ENCODE measurements around the gene SPRY1.
A peak's percentile ranks its signal among the peaks of the same experiment; 100 is the strongest.

The SPRY1 gene, protein sequence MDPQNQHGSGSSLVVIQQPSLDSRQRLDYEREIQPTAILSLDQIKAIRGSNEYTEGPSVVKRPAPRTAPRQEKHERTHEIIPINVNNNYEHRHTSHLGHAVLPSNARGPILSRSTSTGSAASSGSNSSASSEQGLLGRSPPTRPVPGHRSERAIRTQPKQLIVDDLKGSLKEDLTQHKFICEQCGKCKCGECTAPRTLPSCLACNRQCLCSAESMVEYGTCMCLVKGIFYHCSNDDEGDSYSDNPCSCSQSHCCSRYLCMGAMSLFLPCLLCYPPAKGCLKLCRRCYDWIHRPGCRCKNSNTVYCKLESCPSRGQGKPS

DNA sequence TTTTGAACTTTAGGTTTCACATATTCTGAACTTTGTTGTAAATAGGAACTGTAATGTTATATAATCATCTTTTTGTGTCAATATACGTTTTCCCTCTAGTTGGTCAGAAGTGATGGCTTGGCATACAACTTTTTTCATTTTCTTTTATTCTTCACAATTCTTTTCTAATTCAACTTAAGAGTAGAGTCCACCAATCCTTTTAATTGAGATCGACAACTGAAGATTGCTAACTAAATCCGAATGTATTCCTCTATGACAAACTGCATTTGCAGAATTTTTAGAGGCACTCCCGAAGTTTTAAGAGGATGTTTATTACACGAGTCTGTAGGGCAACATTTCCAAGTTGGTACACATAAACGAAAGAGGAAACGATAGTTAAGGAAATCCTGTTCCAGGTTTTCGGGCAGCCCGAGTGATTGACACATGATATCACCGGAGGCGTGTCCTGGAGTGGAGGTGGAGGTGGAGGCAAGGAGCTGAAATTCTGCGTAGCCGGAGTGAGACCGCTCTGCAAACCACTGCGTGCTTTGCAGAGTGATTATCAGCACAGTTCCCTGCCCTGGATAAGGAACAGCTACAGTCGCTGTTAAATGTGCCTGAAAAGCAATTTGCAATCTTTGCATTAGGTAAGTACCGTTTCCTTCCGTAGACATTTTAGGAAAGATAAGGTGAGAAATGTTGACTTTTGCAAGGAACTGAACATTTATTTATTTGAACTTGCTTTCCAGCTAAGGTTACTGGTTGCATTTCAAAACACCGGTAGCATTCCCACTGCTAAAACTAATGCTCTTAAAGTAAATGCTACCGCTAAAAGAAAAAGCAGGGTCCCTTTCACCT, at the start of gene SPRY1:
Gene SPRY1, plus strand, starts transcription at position 489 of the 837 bp plus-strand sequence. CDS start 4,797 bp downstream, outside the sequence.
- peak; percentile 98 for DNase-seq

DNA sequence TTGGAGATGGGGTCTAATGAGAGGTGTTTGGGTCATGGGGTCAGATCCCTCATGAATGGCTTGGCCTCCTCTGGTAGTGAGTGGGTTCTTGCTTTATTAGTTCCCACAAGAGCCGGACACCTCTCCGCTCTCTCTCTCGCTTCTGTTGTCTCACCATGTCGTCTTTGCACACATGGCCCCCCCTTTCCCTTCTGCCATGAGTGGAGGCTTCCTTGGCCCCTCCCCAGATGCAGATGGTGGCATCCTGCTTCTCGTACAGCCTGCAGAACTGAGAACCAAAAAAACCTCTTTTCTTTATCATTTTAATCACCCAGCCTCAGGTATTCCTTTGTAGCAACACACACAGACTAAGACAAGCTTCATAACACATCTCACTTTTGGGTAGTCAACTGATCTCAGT, 49.6 kb upstream of the SPRY1 start:
- DNase-seq, result no peak

DNA sequence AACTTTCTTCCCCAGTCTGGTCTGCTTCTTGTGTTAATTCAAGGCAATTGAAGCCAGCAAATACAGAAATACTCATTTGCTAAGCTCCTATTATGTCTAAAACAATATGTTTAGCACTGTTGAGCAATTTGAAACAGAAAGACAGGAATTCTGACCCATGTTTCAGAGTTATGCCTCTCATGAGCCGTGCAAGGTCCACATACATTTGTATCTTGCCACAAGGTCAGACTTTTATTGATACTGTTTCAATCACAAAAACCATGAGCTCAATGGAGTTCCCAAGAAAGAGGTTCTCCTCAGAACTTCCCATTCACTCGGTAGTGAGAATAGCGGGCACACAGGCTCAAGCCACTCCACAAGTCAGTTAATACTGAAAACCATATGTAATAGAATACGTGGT, 47.6 kb upstream of the SPRY1 start:
- no peak for DNase-seq

DNA sequence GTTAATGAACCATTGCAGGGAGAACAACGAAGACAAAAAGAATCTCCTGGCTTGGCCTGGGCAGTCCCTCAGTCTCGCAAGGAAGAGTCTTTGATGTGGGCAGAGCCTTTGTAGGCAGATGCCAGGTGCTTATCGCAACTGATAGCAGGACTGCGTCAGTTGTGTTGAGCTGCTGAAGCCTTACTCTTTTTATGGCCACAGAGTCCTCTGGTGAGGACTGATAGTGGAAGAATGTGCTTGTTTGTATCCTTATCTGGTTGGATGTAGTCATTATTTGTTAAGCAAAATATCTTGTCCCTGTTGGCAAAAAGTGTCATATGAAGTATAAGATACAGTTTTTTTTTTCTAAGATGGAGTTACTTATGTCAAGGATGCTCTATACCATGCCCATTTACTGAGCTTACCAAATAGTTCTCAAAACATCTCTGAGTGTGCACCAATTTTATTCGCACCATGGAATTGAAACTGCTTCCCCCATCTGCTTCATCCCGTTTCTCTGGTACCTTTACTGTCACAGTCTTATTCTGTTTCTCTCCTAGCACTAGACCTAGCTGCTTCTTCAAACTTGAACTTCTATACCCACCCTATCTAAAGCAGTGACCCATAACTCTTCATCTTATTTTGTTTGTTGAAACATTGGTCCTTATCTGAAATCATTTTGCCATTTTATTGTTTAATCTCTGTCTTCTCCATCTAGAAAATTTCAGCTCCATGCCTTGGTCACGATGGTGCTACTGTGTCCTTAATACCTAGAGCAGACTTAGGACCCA, 47.0 kb upstream of the SPRY1 start:
- DNase-seq, result peak; percentile 97

DNA sequence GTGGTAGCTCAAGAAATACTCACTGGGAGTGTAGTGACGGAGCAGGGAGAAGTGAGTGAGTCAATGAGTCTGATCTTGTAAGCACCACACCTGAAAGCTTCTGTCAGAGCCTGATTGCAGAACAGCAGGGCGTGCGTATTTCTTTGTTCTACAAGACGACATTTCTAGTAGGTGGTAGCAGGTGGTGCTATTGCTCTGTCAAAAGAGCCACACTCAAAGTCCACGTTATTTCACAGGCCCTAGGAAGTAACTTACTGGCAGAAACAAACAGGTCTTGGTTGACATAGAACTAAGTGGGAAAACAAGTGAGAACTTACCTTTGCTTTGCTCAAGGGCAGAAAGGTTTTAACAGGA, 46.4 kb upstream of the SPRY1 start:
- peak; percentile 88 for DNase-seq

DNA sequence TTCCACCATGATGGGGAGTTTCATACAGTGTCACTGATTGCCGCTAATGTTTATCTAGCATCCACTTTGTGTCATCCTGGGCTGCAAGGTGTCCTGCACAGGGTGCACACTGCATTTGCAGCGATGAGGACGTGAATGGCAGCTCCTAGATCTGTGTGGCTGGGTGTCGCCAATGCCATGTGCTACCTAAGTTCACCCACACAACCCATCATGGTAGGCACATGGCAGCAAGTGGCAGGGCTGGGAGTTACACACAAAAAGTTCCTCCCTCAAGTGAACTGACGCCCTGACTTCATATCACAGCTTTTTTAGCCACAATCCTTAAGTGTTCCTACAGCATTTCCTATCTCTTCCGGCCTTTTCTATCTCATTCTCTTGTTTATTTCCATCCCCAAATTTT, 45.9 kb upstream of the SPRY1 start:
- no peak for DNase-seq

DNA sequence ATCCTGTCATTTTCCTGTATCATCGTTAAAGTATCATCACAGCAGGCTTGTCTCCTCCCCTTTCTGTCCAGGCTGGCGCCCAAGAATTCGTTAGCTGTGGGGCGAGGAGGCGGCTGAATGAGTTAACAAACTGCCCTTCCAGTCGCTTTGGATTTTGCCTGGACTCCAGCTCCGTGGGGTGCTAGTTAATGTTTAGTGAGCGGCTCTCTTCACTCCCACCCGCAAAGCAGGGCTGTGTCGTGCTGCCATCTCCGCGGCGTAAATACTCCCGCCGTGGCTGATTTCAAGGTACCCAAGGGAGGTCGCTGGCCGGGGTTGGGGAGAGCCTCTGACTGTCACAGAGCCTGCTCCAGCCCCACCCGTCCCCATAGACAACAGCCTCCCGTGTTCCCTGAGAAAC, 44.9 kb upstream of the SPRY1 start:
- DNase-seq, result no peak

DNA sequence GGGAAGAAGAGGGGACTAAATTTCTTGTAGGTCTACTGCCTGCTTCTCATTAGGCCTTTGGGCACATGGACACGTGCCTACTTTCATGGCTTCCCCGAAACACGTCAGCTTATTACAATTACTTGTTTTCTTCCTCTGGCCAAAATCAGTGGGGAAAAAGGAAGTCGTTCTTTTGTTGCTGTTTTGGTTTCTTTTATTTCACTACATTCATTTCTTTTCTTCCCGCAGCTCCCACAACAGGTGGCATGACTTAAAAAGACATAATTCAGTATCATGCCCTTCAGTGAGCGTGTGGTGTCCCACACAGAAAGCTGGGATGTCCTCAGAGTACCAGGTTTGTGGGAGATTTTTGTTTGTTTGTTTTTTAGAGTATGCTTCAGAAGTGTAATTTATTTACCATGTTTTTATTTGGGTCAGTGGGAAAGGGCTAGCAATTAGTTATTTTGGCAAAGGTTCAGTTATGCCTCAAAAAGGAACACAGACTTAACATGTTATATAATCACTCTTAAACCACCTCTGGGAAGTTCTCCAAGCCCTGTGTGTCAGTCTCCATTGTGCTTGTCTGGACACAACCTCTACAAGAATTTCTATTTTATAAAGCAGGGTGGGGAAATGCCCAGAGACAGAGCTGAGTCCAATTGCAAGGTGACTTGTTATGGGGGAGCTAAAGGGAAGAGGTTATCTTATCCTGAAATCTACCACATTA, 44.2 kb upstream of the SPRY1 start:
- DNase-seq, result no peak

DNA sequence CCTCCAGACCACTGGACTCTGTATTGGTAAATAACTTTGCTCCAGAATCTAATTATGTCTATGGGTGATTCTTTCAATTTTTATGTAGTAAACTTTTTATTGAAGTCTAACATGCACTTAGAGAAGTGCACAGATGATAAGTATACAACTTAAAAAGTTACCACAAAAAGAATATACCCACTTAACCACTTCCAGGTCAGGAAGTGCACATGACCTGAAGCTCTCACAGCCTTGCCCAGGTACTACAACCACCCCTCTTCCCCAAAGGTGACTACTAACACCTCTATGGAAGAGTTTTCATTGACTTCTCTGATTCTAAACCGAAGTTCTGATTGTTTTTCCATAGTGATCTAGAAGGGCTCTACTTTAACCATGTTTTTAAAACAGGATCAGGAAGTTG, 43.6 kb upstream of the SPRY1 start:
- no peak for DNase-seq

DNA sequence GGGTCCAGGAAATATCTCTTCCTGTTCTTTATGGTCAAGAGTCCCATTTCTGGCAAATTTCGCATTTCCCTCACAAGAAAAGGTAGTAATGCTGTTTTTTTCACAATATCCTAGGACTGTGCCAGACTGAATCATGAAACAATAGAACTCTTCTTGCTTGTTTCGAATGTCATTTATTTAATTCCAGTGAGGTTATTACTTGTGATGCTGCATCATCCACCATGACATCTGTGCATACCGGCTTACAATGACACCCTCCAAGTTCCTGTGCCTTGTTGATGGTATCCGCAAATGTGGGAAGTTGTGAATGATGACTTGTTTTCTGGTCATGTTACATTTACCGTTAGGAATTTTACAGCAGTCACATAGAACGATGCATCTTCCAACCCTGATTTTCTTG, 42.9 kb upstream of the SPRY1 start:
- DNase-seq, result no peak

DNA sequence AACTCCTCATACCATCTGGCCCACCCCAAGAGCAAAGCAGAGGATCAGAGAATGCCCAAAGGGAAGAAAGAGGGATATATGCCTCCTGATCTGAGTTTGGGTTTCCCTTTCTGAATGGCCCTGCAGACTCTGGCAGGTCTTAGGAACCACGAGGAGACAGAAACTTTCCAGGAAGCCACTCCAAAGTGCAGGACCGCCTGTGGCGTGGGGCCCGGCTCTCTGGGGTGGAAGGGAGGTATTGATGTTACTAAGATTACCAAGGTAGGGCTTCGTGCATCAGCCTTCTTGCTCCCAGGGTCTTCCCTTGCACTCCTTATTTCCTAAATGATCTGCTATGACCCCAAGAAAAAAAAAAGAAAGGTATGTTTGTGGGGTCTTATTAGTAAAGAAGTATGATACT, 41.9 kb upstream of the SPRY1 start:
- no peak for DNase-seq

DNA sequence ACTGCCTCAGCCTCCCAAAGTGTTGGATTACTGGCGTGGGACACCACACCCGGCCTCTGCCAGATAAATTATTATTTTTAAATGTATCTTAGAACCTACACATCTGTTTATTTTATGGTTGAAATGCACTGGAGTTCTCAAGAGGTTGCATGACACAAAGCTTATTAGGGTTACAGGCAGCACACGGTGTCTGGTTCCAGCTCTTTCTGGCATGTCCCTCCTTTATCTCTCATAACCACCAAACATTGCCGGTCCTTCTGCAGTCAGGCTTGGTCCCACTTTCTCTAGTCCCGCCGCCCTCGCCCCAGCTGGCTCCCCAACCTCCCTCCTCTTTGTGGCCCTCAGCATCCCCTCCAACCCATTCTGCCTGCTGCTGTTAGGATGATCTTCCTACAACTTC, 39.7 kb upstream of the SPRY1 start:
- DNase-seq, result peak; percentile 60

DNA sequence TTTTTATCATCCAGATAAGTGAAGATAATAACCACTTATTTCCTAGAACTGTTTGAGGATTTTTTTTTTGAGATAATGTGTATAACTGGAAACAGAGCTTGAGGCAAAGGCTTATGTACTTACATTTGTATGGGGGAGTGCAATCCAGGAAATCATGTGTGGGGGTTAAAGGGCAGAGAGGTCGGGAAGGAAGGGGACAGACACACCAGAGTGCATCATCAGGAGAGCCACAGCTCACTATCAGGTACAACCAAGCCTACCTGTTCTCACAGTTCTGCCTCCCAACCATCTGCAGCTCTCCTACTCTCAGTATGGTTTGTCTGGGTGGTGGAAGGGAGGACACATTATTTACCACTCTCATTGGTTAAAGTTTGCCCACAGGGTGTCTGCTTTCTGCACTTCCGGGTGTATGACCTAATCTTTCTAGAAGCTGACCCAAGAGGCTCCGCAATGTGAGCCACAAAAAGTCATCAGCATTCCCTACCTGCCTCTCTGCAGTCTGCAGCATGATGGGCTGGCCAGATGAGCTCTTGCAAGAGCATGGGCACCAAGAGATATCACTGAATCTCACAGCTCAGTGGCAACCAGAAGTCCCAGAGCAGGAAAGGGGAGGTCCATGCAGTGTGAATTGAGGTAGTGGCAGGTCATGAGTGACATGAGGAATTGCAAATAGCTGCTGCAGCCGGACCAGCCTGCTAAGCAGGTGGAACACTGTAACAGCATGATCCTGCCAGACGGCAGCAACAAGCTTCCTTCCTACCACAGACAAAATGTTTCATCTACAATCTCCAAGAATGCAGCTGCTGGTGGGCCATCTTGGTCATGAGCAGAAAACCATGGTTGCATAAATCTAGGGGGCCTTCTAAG, 36.9 kb upstream of the SPRY1 start:
- DNase-seq, result peak; percentile 53

DNA sequence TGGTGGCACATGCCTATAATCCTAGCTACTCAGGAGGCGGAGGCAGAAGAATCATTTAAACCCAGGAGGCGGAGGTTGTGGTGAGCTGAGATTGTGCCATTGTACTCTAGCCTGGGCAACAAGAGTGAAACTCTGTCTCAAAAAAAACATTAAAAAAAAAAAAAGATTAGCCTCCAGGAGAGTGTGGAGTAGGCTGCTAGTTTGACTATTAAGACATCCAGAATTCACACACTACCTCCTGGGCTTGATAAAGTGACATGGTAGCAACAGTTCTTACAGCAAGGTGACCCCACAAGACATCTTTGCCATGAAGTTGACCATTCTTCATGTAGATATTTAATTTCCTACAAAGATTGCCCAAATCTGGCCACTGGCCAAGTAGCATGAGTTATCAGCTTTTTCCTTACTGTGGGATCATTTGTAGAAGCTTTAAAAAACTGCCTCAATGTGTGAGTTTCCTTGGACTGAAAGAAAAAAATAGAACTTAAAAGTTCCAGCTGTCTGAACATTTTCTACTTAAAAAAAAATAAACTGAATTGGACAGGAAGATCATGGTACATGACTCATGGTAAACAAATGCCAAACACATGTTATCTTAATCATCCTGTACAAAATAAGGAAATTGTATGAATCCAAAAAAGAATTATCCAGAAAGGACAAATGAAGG, 35.3 kb upstream of the SPRY1 start:
- DNase-seq, result peak; percentile 86

DNA sequence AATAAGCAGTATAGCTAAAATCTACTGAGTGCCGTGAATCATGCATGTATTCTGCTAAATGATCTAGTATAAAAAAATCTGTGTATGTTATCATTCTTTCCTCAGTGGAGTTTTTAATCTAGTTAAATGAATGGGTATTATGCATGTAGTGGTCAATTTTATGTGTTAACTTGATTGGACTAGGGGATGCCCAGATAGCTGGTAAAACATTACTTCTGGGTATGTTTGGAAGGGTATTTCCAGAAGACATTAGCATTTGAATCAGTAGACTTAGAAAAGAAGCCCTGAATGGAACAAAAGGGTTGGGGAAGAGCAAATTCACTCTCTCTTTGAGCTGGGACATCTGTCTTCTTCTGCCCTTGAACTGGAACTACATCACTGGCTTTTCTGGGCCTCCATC, 34.5 kb upstream of the SPRY1 start:
- DNase-seq, result no peak

DNA sequence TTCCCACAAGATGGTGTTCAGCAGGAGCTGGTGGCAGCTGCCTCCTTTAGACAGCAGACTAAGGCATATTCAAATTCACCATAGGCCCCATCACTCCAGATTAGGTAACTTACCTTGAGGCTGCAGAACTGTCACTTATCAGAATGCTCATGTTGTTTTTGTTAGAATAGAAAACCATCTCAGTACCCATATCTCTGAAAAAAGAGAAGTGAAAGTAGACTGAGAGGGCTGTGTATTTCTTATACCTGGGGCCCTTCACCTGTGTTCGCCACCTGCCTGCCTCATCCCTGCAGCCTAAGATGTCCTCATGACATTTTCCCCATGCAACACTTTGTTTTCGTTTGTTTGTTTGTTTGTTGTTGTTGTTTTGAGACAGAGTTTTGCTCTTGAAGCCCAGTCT, 32.9 kb upstream of the SPRY1 start:
- DNase-seq, result no peak

DNA sequence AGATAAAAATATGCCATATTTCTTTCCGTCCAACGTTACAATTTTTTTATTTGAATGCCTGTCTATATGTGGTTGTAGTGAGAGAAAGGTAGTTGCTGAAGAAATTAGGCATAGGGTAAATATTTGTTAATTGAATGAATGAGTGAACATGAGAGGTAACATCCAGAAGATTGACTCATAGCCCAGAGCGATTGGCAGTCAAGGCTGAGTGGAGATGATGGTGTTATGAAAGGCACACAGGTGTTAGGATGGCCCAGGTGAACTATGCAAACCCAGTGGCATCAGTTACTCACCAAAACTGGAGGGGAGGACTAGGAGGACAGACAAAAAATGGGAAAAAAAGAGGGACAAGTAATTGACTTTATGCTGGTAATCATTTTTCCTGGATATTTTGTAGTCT, 31.7 kb upstream of the SPRY1 start:
- no peak for DNase-seq

DNA sequence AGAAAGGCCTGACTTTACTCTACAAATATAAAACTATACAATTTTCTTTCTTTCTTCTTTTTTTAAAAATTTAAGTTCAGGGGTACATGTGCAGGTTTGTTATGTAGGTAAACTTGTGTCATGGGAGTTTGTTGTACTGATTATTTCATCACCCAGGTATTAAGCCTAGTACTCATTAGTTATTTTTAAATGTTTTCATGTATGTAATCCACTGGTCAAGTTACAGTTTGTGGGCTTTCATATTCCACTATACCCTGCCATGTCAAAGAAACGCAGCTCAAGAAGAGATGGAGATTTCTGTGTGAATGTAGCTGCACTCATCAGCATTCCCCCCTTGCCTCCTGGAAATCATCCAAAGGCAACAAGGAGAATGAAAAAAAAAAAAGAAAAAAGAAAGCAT, 31.2 kb upstream of the SPRY1 start:
- no peak for DNase-seq

DNA sequence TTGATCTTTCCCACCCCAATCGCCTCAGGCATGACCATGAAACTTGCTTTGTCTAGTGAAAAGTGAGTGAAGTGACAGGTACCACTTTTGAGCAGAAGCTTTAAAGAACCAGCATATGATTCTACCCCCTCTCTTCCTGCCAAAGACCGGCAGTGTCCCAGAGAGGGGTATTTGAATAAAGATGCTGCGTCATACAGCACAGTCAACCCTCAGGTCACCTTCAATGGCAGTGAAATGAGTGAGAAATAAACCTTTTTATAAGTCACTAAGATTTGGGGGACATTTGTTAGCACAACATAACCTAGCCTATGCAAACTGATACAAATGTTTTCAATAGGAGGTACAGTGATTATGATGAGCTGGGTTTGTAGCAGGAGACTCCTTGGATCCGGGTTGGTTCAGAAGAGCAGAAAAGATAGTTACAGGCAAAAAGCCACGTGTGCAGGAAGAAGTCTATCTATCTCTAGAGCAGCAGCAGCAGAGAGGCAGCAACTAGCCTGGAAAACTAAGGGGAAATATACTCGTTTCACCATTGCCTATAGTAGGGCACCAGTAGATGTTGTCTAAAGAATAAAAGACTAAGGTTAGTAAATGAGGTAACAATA, 30.3 kb upstream of the SPRY1 start:
- DNase-seq, result no peak

DNA sequence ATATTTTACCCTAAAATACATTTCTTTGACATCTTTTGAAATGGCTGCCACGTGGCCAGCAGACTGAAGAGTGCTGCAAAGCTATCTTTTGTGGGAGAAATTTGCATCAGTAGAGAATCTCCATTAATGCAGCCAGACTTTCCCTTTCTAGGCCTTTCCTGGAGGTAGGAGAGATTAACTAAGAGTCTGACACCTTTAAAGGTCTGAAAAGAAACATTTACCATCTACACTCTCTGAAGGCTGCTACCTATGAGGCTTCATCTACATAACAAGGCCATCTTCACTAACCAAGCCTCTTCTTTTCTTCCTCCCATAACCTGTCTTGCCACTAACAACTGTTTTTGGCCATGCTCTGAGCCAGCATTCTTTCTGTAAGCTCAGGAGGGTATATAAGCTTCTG, 17.8 kb upstream of the SPRY1 start:
- no peak for DNase-seq

DNA sequence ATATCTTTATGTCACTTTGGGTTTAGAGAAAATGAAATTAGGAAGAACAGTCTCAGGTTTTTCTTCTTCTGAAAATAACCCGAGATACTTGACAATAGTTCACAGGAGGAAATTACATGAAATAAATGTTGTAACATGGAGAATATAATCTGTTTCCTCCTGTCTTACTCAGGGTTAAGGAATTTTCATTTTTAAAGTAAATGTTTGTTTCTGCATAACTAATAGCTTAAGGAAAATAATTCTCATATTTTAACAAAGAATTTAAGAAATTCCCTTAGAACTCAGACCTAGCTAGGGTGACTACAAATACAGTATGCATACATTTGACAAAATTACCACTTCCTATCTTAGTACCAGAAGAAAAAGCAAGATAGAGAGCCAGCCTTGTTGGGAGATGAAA, 17.2 kb upstream of the SPRY1 start:
- DNase-seq, result no peak
